ACC112 (cell line): Measurements from ENCODE around the gene SLC12A7.

Source experiments
- H2AFZ ChIP-seq: fragments of 200-600 bp; sonication (generic); one replicate; pipeline ENCODE4 v1.6.0; 2017; ENCODE audit warnings: antibody characterized with exemption, low read length; ENCODE audit not compliant: unreplicated experiment
- H3K27ac ChIP-seq: fragments of 200-600 bp; sonication (generic); 2 replicates; pipeline ENCODE4 v1.5.1; 2014; ENCODE audit warnings: low read depth, mild to moderate bottlenecking, antibody characterized with exemption, low read length, moderate library complexity
- H3K27me3 ChIP-seq: fragments of 200-600 bp; sonication (generic); 2 replicates; pipeline ENCODE4 v1.6.1; 2014; ENCODE audit warnings: mild to moderate bottlenecking, antibody characterized with exemption, low read length, moderate library complexity, mixed read lengths; ENCODE audit not compliant: insufficient read depth
- H3K36me3 ChIP-seq: fragments of 200-600 bp; sonication (generic); 2 replicates; pipeline ENCODE4 v1.6.1; 2016; ENCODE audit warnings: mild to moderate bottlenecking, antibody characterized with exemption, low read length, moderate library complexity, mixed read lengths; ENCODE audit not compliant: insufficient read depth
- H3K4me1 ChIP-seq: fragments of 200-600 bp; sonication (generic); one replicate; pipeline ENCODE4 v1.6.1; 2016; ENCODE audit warnings: low read length, mixed read lengths; ENCODE audit not compliant: insufficient read depth, unreplicated experiment, control insufficient read depth
- H3K4me3 ChIP-seq: fragments of 200-600 bp; sonication (generic); 2 replicates; pipeline ENCODE4 v1.5.1; 2014; ENCODE audit warnings: mild to moderate bottlenecking, low read depth, low read length
- H3K79me2 ChIP-seq: fragments of 200-600 bp; sonication (generic); one replicate; pipeline ENCODE4 v1.6.0; 2016; ENCODE audit warnings: low read length; ENCODE audit not compliant: control insufficient read depth, unreplicated experiment, insufficient read depth

The SLC12A7 gene

DNA sequence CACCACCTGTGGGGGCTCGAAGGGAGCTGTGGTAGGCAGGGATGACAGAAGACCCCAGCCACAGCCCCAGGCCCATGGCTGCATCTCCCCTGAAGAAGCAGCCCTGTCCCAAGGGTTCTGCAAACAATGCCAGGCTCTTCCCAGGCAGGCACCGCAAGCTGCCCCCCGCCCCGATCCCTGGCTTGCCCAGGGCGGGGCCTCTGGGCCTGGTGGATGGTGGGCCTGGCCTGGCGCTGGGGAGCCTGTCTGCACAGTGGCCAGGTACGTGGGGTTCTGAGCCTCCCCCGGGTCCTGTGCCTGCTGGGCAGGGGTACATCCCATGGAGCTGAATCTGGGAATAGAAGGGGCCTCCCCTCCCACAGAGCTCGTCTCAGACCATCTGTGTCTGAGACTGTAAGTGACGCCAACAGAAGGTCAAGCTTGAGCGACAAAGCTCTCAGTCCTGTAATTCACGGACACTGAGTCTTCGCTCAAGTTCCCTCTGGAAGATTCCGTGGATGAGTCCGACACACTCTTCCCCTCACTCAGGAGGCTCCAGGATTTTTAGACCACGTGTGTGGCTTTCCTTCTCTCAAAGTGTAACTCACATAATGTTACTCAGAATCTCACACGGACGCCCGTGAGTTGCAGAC lies 4.4 kb upstream of the SLC12A7 start:
- Histone ChIP-seq H3K79me2 (no peaks in the 10 kb centered on the region), H3K36me3 (no peaks in the 10 kb centered on the region), H3K4me3 (no peak overlapping the region), H2AFZ (no peak overlapping the region), H3K27ac (no peak overlapping the region), H3K27me3 (no peaks in the 10 kb centered on the region), H3K4me1 (no peaks in the 10 kb centered on the region)

- H3K27me3 ChIP-seq: no peaks in the 10 kb centered on the region
Observed at GRCh38 chr5:1115123-1115815, 3.4 kb upstream of the SLC12A7 start.

DNA sequence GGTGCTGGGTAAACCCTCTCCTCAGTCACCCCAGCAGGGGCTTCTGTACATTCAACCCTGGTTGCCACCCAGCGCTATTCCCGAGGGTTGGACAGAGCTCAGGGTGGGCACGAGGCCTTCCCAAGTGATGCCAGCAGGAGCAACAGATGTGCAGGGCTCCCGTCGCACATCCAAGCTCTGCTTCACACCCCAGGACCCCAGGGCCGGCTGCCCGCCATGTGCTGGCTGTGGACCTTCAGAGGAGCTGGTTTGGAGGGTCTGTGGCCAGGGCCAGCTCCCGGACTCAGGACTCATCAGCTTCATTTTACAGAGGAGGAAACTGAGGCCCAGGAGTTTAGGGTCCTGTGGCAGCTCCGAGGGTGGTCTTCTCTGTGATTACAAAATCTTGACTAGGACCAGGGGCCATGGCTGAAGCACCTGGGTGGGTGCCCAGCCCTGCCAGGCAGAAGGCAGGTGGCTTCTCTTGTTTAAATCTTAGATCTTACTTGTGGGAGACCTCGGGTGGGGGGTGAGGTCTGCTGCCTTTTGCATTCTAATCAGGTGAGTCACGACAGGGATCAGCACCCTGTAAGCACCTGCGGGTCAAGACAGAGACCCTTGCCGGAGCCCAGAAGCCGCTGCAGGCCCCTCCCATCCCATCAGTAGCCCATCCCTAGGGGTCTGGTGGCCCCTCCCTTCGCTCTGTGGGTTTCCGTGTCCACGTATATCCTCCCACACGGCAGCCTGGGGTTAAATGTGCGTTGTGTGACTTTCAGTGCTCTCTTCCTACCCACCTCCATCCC lies 2.1 kb upstream of the SLC12A7 start:
- H3K27ac ChIP-seq: no peak overlapping the region

More at GRCh38 chr5:1115123-1115815, 3.4 kb upstream of the SLC12A7 start:
- Histone ChIP-seq H2AFZ (no peak overlapping the region), H3K36me3 (no peaks in the 10 kb centered on the region), H3K79me2 (peaks cover 5% of the 10 kb centered on the region), H3K4me1 (peaks cover 4% of the 10 kb centered on the region), H3K27ac (no peak overlapping the region), H3K4me3 (no peak overlapping the region)

DNA sequence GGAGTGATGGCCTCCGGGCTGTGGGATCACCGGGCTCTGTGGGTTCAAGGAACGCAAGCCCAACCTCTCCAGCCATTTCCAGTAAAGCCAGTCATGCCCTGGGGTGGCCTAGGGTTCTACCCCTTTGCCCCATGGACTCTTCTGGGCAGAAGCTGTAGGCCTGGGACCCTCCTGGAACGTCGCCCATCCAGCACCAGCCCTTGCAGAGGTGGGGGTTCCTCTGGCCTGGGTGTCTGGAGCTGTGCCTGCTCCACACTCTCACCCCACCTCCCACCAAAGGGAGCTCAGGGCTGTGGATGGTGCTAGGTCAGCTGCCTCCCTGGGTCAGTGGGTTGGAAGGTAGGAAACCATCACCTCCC lies 1.4 kb upstream of the SLC12A7 start:
- Histone ChIP-seq H2AFZ (no peak overlapping the region), H3K4me3 (no peak overlapping the region), H3K4me1 (peaks cover 4% of the 10 kb centered on the region), H3K27ac (no peak overlapping the region), H3K27me3 (no peaks in the 10 kb centered on the region), H3K36me3 (no peaks in the 10 kb centered on the region), H3K79me2 (peaks cover 15% of the 10 kb centered on the region)

More for the DNA sequence above, 2.1 kb upstream of the SLC12A7 start:
- Histone ChIP-seq H3K4me1 (peaks cover 4% of the 10 kb centered on the region), H3K27me3 (no peaks in the 10 kb centered on the region), H3K79me2 (peaks cover 15% of the 10 kb centered on the region), H3K4me3 (no peak overlapping the region), H3K36me3 (no peaks in the 10 kb centered on the region), H2AFZ (no peak overlapping the region)

DNA sequence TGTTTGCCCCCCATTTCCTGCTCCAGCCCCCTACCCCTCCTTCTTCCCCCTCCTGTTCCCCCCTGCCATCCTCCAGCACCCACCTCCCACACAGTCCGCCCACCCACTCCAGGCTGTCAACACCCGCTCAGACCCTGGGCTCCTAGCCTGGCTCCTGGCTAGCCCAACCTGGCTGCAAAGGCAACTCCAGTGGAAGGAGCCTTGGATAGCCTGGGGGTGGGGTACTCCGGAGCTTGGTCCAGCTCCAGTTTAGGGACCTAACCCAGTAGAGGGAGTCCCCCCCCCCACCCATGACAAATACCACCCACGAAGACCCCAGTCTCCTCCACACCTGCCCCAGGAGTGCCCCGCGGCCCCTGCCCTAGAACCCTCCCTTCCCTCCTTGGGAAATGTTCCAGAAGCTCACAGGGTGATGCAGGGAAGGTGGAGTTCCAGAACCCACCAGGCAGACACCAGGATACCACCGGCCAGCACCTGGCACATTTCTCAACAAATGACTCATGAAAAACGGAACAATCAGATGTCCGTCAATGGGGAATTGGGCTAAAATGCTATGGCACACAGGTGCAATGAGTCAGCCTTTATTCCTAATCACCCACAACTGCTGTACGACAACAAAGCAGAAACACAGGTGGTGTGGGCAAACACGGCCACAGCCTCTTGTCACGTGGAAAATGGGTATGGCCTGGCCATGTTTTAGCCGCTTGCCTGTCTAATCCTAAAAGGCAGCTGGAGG lies 901 bp upstream of the SLC12A7 start:
- H3K27me3 ChIP-seq: no peaks in the 10 kb centered on the region
- H3K4me3 ChIP-seq: no peak overlapping the region
- H3K27ac ChIP-seq: no peak overlapping the region
- H2AFZ ChIP-seq: no peak overlapping the region
- peaks cover 15% of the 10 kb centered on the region for H3K79me2 ChIP-seq
- no peaks in the 10 kb centered on the region for H3K36me3 ChIP-seq
- H3K4me1 ChIP-seq: peaks cover 4% of the 10 kb centered on the region

DNA sequence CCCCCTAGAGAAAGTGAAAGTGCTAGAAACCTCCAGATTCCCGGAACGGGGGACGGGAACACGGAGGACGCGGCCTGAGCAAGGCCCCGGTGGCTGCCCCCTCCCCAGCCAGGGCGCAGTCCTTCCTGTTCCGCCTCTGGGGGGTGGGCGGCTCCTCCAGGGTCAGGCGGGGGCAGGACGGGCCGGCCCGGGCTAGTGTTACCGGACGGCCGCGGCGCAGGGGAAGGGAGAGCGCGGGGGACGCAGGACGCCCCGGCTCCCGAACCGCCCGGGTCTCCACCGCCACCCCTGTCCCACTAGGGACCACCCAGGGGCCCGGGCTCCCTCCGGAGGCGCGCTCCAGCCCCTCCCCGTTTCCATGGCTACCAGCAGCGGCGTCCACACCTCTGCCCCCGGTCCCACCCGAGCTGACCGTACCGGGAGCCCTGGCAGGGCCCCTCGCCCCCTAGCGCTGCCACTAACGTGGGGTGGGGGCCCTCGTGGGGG lies 579 bp downstream of the SLC12A7 start:
- Histone ChIP-seq H2AFZ (no peak overlapping the region), H3K27ac (no peak overlapping the region), H3K36me3 (no peaks in the 10 kb centered on the region), H3K79me2 (peaks cover 15% of the 10 kb centered on the region), H3K27me3 (no peaks in the 10 kb centered on the region), H3K4me1 (peaks cover 4% of the 10 kb centered on the region), H3K4me3 (peak overlapping the region; percentile 88)

DNA sequence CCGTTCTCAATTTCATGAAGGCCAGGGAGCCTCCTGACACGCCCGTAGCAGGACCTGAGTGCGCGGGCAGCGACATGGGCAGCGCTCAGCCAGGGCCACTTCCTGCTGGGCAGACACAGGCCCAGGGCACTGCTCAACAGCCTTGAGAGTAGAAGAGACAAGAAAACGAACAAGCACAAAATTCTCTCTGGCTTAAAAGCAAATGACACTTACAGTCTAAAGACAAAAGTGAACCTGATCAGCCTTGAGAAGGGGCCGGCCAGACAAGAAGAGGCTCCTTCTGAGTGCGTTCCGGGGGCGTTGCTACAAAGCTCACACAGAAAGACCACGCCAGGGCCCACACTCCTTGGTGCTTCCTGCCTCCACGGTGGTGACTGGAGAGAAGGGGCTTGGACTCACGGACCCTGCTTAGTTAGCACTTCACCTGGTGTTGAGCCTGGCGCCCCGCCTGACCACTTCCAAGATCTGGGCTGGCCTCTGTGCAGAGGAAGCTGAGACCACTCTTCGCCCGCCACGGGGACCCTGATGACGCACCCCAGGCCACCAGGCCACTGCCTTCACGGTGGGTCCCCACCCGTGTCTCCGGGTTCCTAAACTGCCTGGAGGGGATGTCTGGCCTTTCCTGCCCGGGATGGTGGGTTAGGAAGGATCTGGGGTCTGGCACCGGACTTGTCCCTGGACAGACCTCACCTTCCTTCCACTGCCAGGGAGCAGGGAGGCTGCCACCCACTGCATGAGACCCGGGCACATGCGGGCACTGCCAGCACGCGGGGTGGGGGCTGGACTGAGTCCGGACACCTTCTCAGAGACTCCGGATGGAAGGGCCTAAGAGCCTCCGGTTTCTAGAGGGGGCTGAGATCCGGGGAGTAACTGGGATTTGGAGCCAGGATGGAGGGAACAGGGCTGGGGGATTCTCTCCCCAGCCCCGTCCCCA lies 1.3 kb downstream of the SLC12A7 start:
- no peaks in the 10 kb centered on the region for H3K27me3 ChIP-seq
- no peak overlapping the region for H3K27ac ChIP-seq
- H3K4me1 ChIP-seq: peaks cover 4% of the 10 kb centered on the region
- no peaks in the 10 kb centered on the region for H3K36me3 ChIP-seq
- H3K4me3 ChIP-seq: peak overlapping the region; percentile 88
- H2AFZ ChIP-seq: no peak overlapping the region
- peaks cover 15% of the 10 kb centered on the region for H3K79me2 ChIP-seq

GRCh38 chr5:1109542-1110306 lies 2.1 kb downstream of the SLC12A7 start:
- Histone ChIP-seq H2AFZ (no peak overlapping the region), H3K79me2 (peaks cover 15% of the 10 kb centered on the region), H3K27me3 (no peaks in the 10 kb centered on the region), H3K4me1 (peaks cover 4% of the 10 kb centered on the region), H3K36me3 (no peaks in the 10 kb centered on the region), H3K27ac (no peak overlapping the region), H3K4me3 (peak overlapping the region; percentile 88; the same call in 1 of the 2 replicates)

DNA sequence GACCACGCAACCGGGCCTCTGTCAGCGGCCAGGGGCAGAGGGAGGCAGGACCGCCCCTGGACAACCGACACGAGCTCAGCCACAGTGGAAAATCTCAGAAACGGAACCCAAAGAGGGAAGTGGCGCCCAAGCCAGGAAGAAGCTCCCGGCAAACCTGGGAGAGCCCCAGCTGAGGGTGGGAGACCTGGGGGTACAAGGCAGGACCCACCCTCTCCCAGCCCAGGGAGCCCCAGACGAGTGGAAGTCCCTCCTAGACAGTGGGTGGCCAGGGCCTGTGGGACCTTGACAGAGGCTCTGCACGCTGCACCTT lies 3.0 kb downstream of the SLC12A7 start:
- H3K4me3 ChIP-seq: no peak overlapping the region
- H2AFZ ChIP-seq: no peak overlapping the region
- no peaks in the 10 kb centered on the region for H3K27me3 ChIP-seq
- H3K4me1 ChIP-seq: peaks cover 7% of the 10 kb centered on the region
- peaks cover 15% of the 10 kb centered on the region for H3K79me2 ChIP-seq
- H3K36me3 ChIP-seq: no peaks in the 10 kb centered on the region
- no peak overlapping the region for H3K27ac ChIP-seq
